ENCODE measurements around the gene C6orf58.

GRCh38 chr6:127578900-127579299, 1.9 kb downstream of the C6orf58 start:
- TF ChIP-seq, protein P1, sequence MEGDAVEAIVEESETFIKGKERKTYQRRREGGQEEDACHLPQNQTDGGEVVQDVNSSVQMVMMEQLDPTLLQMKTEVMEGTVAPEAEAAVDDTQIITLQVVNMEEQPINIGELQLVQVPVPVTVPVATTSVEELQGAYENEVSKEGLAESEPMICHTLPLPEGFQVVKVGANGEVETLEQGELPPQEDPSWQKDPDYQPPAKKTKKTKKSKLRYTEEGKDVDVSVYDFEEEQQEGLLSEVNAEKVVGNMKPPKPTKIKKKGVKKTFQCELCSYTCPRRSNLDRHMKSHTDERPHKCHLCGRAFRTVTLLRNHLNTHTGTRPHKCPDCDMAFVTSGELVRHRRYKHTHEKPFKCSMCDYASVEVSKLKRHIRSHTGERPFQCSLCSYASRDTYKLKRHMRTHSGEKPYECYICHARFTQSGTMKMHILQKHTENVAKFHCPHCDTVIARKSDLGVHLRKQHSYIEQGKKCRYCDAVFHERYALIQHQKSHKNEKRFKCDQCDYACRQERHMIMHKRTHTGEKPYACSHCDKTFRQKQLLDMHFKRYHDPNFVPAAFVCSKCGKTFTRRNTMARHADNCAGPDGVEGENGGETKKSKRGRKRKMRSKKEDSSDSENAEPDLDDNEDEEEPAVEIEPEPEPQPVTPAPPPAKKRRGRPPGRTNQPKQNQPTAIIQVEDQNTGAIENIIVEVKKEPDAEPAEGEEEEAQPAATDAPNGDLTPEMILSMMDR (IDR thresholded peaks at IDR 0.05; ENCODE audit: low read depth, low read length, poor library complexity, severe bottlenecking), result no peak
- TF ChIP-seq EZH2phosphoT487 (IDR thresholded peaks at IDR 0.05; ENCODE audit: borderline replicate concordance, low read length), result no peak

Measured in DOHH2 (cell line).